IPS-18c (cell line): ENCODE measurements around the gene DOCK4.

Source experiments
- H3K4me3 ChIP-seq: 2 replicates; pipeline ENCODE4 v1.7.0; 2013; ENCODE audit warnings: low read depth, mild to moderate bottlenecking, low read length, moderate library complexity; ENCODE audit not compliant: insufficient read depth
- H3K9me3 ChIP-seq: one replicate; pipeline ENCODE4 v1.6.1; 2013; ENCODE audit warnings: mild to moderate bottlenecking, low read length, moderate library complexity; ENCODE audit not compliant: control insufficient read depth, insufficient read depth

Gene DOCK4

GRCh38 chr7:112201411-112201810, 4.8 kb downstream of the DOCK4 start:
- H3K4me3 ChIP-seq: no peak overlapping the region

GRCh38 chr7:112199672-112200071, 6.5 kb downstream of the DOCK4 start:
- Histone ChIP-seq H3K4me3 (no peak overlapping the region), H3K9me3 (no peaks in the 10 kb centered on the region)

More at GRCh38 chr7:112201411-112201810, 4.8 kb downstream of the DOCK4 start:
- H3K9me3 ChIP-seq: no peaks in the 10 kb centered on the region

- H3K4me3 ChIP-seq: no peak overlapping the region
- no peaks in the 10 kb centered on the region for H3K9me3 ChIP-seq
Observed at GRCh38 chr7:112199035-112199655, 7.1 kb downstream of the DOCK4 start.

- no peak overlapping the region for H3K4me3 ChIP-seq
- no peaks in the 10 kb centered on the region for H3K9me3 ChIP-seq
Observed at GRCh38 chr7:112197322-112197721, 8.9 kb downstream of the DOCK4 start.

- Histone ChIP-seq H3K9me3 (no peaks in the 10 kb centered on the region), H3K4me3 (no peak overlapping the region)
Observed at GRCh38 chr7:112195717-112196116, 10.5 kb downstream of the DOCK4 start.

- Histone ChIP-seq H3K9me3 (no peaks in the 10 kb centered on the region), H3K4me3 (no peak overlapping the region)
Observed at GRCh38 chr7:112193915-112194502, 12.2 kb downstream of the DOCK4 start.

- no peak overlapping the region for H3K4me3 ChIP-seq
- H3K9me3 ChIP-seq: no peaks in the 10 kb centered on the region
Observed at GRCh38 chr7:112192236-112193154, 13.7 kb downstream of the DOCK4 start.

- no peak overlapping the region for H3K4me3 ChIP-seq
- H3K9me3 ChIP-seq: no peaks in the 10 kb centered on the region
Observed at GRCh38 chr7:112190120-112190519, 16.1 kb downstream of the DOCK4 start.

GRCh38 chr7:112189691-112190090, 16.5 kb downstream of the DOCK4 start:
- H3K9me3 ChIP-seq: no peaks in the 10 kb centered on the region
- no peak overlapping the region for H3K4me3 ChIP-seq

GRCh38 chr7:112188257-112188656, 17.9 kb downstream of the DOCK4 start:
- Histone ChIP-seq H3K9me3 (no peaks in the 10 kb centered on the region), H3K4me3 (no peak overlapping the region)

GRCh38 chr7:112186300-112186699, 19.9 kb downstream of the DOCK4 start:
- H3K9me3 ChIP-seq: no peaks in the 10 kb centered on the region
- H3K4me3 ChIP-seq: no peak overlapping the region

- Histone ChIP-seq H3K9me3 (no peaks in the 10 kb centered on the region), H3K4me3 (no peak overlapping the region)
Observed at GRCh38 chr7:112185005-112185834, 21.0 kb downstream of the DOCK4 start.

GRCh38 chr7:112184455-112184854, 21.7 kb downstream of the DOCK4 start:
- Histone ChIP-seq H3K9me3 (no peaks in the 10 kb centered on the region), H3K4me3 (no peak overlapping the region)

GRCh38 chr7:112183266-112183665, 22.9 kb downstream of the DOCK4 start:
- H3K4me3 ChIP-seq: no peak overlapping the region
- H3K9me3 ChIP-seq: no peaks in the 10 kb centered on the region

GRCh38 chr7:112182749-112183148, 23.4 kb downstream of the DOCK4 start:
- no peak overlapping the region for H3K4me3 ChIP-seq
- H3K9me3 ChIP-seq: no peaks in the 10 kb centered on the region

GRCh38 chr7:112180223-112180622, 26.0 kb downstream of the DOCK4 start:
- Histone ChIP-seq H3K9me3 (no peaks in the 10 kb centered on the region), H3K4me3 (no peak overlapping the region)

- Histone ChIP-seq H3K4me3 (no peak overlapping the region), H3K9me3 (no peaks in the 10 kb centered on the region)
Observed at GRCh38 chr7:112176693-112177415, 29.3 kb downstream of the DOCK4 start.
